IMR-90 (cell line): ENCODE data around the gene RSPH9. TPM values are rescaled to one million over a fixed set of nuclear protein-coding genes. Genes with fewer than 3 reads are reported as not detected.

Experiments used
- ATAC-seq: fragments of 200-7000 bp; cut with Tn5 transposase; 2 replicates; pipeline ENCODE4 v1.9.1; 2020; ENCODE audit warnings: low read depth, mild to moderate bottlenecking, moderate library complexity
- BruUV-seq: library from RNA; stranded (reverse); fragments of 400-500 nt; replicated peaks from 2 replicates; lab custom pipeline; 2021; lab: Mats Ljungman, UMichigan
- CTCF ChIA-PET: fragments of 300-600 bp; formaldehyde crosslinking; extraction: SDS; loops from one replicate; lab custom pipeline; 2021; ENCODE audit warnings: antibody characterized with exemption; lab: Yijun Ruan, JAX
- POLR2A ChIA-PET: fragments of 300-600 bp; sonication (Branson Sonifier 250); formaldehyde crosslinking; loops from one replicate; lab custom pipeline; 2022; ENCODE audit warnings: antibody characterized with exemption; ENCODE audit not compliant: unreplicated experiment; lab: Charles Lee
- DNase-seq: peaks from one replicate; pipeline ENCODE4 v3.0.0; 2013
- H2AFZ ChIP-seq: replicated peaks from 2 replicates; pipeline ENCODE3; 2013; ENCODE audit warnings: low read length, mild to moderate bottlenecking; ENCODE audit not compliant: poor library complexity
- H2AK5ac ChIP-seq: 2 replicates; pipeline ENCODE4 v1.6.1; 2013; ENCODE audit warnings: low read depth, low read length, inconsistent platforms
- H2AK9ac ChIP-seq: replicated peaks from 2 replicates; pipeline ENCODE3; 2013; ENCODE audit warnings: mild to moderate bottlenecking, low read depth, low read length, moderate library complexity; ENCODE audit not compliant: poor library complexity
- H2BK120ac ChIP-seq: 2 replicates; pipeline ENCODE4 v1.6.1; 2013; ENCODE audit warnings: low read depth, low read length, inconsistent platforms
- H2BK15ac ChIP-seq: 3 replicates; pipeline ENCODE4 v1.6.1; 2013; ENCODE audit warnings: low read depth, low read length, inconsistent platforms
- H2BK20ac ChIP-seq: 2 replicates; pipeline ENCODE4 v1.6.1; 2013; ENCODE audit warnings: low read depth, mild to moderate bottlenecking, inconsistent platforms, low read length, moderate library complexity
- H2BK5ac ChIP-seq: 2 replicates; pipeline ENCODE4 v1.6.1; 2013; ENCODE audit warnings: mild to moderate bottlenecking, low read depth, low read length, inconsistent platforms; ENCODE audit not compliant: poor library complexity, severe bottlenecking
- H3K14ac ChIP-seq: replicated peaks from 2 replicates; pipeline ENCODE4 v1.6.1; 2013; ENCODE audit warnings: low read depth, low read length, inconsistent platforms
- H3K18ac ChIP-seq: 2 replicates; pipeline ENCODE4 v1.6.1; 2013; ENCODE audit warnings: low read depth, low read length, control low read depth
- H3K23ac ChIP-seq: 2 replicates; pipeline ENCODE4 v1.6.1; 2013; ENCODE audit warnings: low read depth, low read length, inconsistent platforms
- H3K27ac ChIP-seq: 2 replicates; pipeline ENCODE4 v1.5.1; 2013; ENCODE audit warnings: mild to moderate bottlenecking, control low read depth, low read length; ENCODE audit not compliant: insufficient read depth
- H3K27me3 ChIP-seq: 2 replicates; pipeline ENCODE4 v1.6.1; 2013; ENCODE audit warnings: low read length; ENCODE audit not compliant: control insufficient read depth, insufficient read depth
- H3K36me3 ChIP-seq: 2 replicates; pipeline ENCODE4 v1.6.1; 2013; ENCODE audit warnings: low read length, mixed read lengths; ENCODE audit not compliant: control insufficient read depth, insufficient read depth
- H3K4ac ChIP-seq: 2 replicates; pipeline ENCODE4 v1.6.1; 2013; ENCODE audit warnings: low read depth, low read length, inconsistent platforms
- H3K4me1 ChIP-seq: 2 replicates; pipeline ENCODE4 v1.6.1; 2013; ENCODE audit warnings: low read length, mixed read lengths; ENCODE audit not compliant: control insufficient read depth, insufficient read depth
- H3K4me2 ChIP-seq: 2 replicates; pipeline ENCODE4 v1.6.1; 2013; ENCODE audit warnings: low read depth, mild to moderate bottlenecking, control low read depth, low read length, moderate library complexity
- H3K4me3 ChIP-seq: 2 replicates; pipeline ENCODE4 v1.5.1; 2013; ENCODE audit warnings: low read depth, mild to moderate bottlenecking, control low read depth, low read length, moderate library complexity; ENCODE audit not compliant: insufficient read depth
- H3K56ac ChIP-seq: 2 replicates; pipeline ENCODE4 v1.6.1; 2013; ENCODE audit warnings: low read length, inconsistent platforms; ENCODE audit not compliant: insufficient read depth; ENCODE audit errors: extremely low read depth
- H3K79me1 ChIP-seq, 2 experiments: 2 replicates each; pipeline ENCODE4 v1.6.1; 2013; ENCODE audit warnings: low read length in 2 of 2, inconsistent platforms in 1 of 2, low read depth in 1 of 2
- H3K9ac ChIP-seq: 2 replicates; pipeline ENCODE4 v1.6.1; 2013; ENCODE audit warnings: low read depth, low read length, control low read depth
- H3K9me1 ChIP-seq: 2 replicates; pipeline ENCODE4 v1.6.1; 2013; ENCODE audit warnings: low read length, inconsistent platforms; ENCODE audit not compliant: insufficient read depth
- H3K9me3 ChIP-seq: 2 replicates; pipeline ENCODE4 v1.6.1; 2013; ENCODE audit warnings: low read length; ENCODE audit not compliant: control insufficient read depth, insufficient read depth
- H4K20me1 ChIP-seq: 2 replicates; pipeline ENCODE4 v1.6.1; 2013; ENCODE audit warnings: low read length, inconsistent platforms; ENCODE audit not compliant: insufficient read depth
- H4K5ac ChIP-seq: 2 replicates; pipeline ENCODE4 v1.6.1; 2013; ENCODE audit warnings: mild to moderate bottlenecking, low read depth, low read length, control low read depth
- H4K8ac ChIP-seq, 2 experiments: 2 replicates each; pipeline ENCODE4 v1.6.1; 2013; ENCODE audit warnings: low read depth in 2 of 2, low read length in 2 of 2, control low read depth in 1 of 2, inconsistent platforms in 1 of 2
- H4K91ac ChIP-seq: 2 replicates; pipeline ENCODE4 v1.6.1; 2013; ENCODE audit warnings: low read depth, low read length, inconsistent platforms; ENCODE audit not compliant: insufficient read depth
- BHLHE40 ChIP-seq: fragments of 150-350 bp; IDR thresholded peaks from 2 replicates; pipeline ENCODE4 v1.6.1; 2016; ENCODE audit warnings: mild to moderate bottlenecking, low read depth, low read length
- CEBPB ChIP-seq: IDR thresholded peaks from 2 replicates; pipeline ENCODE4 v1.6.1; 2012; ENCODE audit warnings: low read depth, low read length, improper control_type of control experiment
- CTCF ChIP-seq: conservative IDR thresholded peaks from 2 replicates; pipeline ENCODE4 v1.5.1; 2012; ENCODE audit warnings: mild to moderate bottlenecking, low read depth, low read length, improper control_type of control experiment
- ELK1 ChIP-seq: fragments of 150-350 bp; IDR thresholded peaks from 2 replicates; pipeline ENCODE4 v1.6.1; 2016; ENCODE audit warnings: low read depth, mild to moderate bottlenecking, low read length, moderate library complexity, borderline replicate concordance
- FOS ChIP-seq: fragments of 150-350 bp; IDR thresholded peaks from 2 replicates; pipeline ENCODE4 v1.6.1; 2016; ENCODE audit warnings: low read depth, low read length
- MAZ ChIP-seq: IDR thresholded peaks from 2 replicates; pipeline ENCODE4 v1.6.1; 2012; ENCODE audit warnings: low read depth, mild to moderate bottlenecking, low read length, improper control_type of control experiment, moderate library complexity, borderline replicate concordance
- MXI1 ChIP-seq: IDR thresholded peaks from 2 replicates; pipeline ENCODE4 v1.6.1; 2012; ENCODE audit warnings: low read depth, mild to moderate bottlenecking, low read length, moderate library complexity, borderline replicate concordance
- NFE2L2 ChIP-seq: fragments of 150-350 bp; IDR thresholded peaks from 2 replicates; pipeline ENCODE4 v1.6.1; 2016; ENCODE audit warnings: low read depth, mild to moderate bottlenecking, low read length
- RAD21 ChIP-seq: IDR thresholded peaks from 2 replicates; pipeline ENCODE4 v1.6.1; 2012; ENCODE audit warnings: low read length, improper control_type of control experiment
- RCOR1 ChIP-seq: IDR thresholded peaks from 2 replicates; pipeline ENCODE4 v1.6.1; 2012; ENCODE audit warnings: mild to moderate bottlenecking, low read length, improper control_type of control experiment; ENCODE audit not compliant: insufficient replicate concordance
- RFX5 ChIP-seq: IDR thresholded peaks from 2 replicates; pipeline ENCODE4 v1.8.0; 2012; ENCODE audit warnings: low read depth, mild to moderate bottlenecking, low read length, moderate library complexity
- SMC3 ChIP-seq: fragments of 150-350 bp; IDR thresholded peaks from 2 replicates; pipeline ENCODE4 v1.6.1; 2016; ENCODE audit warnings: low read depth, mild to moderate bottlenecking, antibody characterized with exemption, low read length, moderate library complexity
- USF2 ChIP-seq: fragments of 150-350 bp; IDR thresholded peaks from 2 replicates; pipeline ENCODE4 v1.6.1; 2017; ENCODE audit warnings: mild to moderate bottlenecking, antibody characterized with exemption, low read length, low read depth
- WGBS, 2 experiments: methylation state at CpG; one replicate each; pipeline versions ENCODE4 v1.1.5 to v1.1.7; 2013; ENCODE audit warnings: missing lambda C conversion rate in 2 of 2; ENCODE audit not compliant: insufficient read length in 1 of 2; ENCODE audit errors: extremely low coverage in 2 of 2; 5-methylcytosine and 5-hydroxymethylcytosine counted together
- dilution Hi-C: fragments of 300-500 bp; cut with HindIII; formaldehyde crosslinking; loops from one replicate; pipeline ENCODE4 v1.14.3; 2018; ENCODE audit warnings: low sequenced_read_pairs; ENCODE audit not compliant: unreplicated experiment
- in situ Hi-C: fragments of 300-500 bp; cut with MboI; formaldehyde crosslinking; loops from 3 replicates; pipeline ENCODE4 v1.14.3; 2019; ENCODE audit warnings: low sequenced_read_pairs, inconsistent platforms, mixed read lengths
- intact Hi-C: fragments of 100-400 bp; cut with micrococcal nuclease; formaldehyde crosslinking; loops from 2 replicates; pipeline ENCODE4 v1.10.0; 2022
- polyA plus RNA-seq, 3 experiments: library from polyadenylated mRNA; depleted of rRNA; stranded (reverse); fragments of >200 nt; gene quantifications; 2 replicates each; pipeline ENCODE4 v1.2.3, GENCODE V29; 2012; ENCODE audit warnings: low replicate concordance in 1 of 3
- total RNA-seq: library from RNA; depleted of rRNA; stranded (reverse); fragments of >200 nt; gene quantifications from 2 replicates; pipeline ENCODE4 v1.2.3, GENCODE V29; 2012

The RSPH9 gene
- total and polyA plus RNA-seq, 2 of the 4 experiments (the other 2 are of a cell fraction), result 0.18 to 0.21 TPM

GRCh38 chr6:43709654-43710303 is 64.9 kb downstream of the RSPH9 start:
- peaks cover 9% of the 10 kb centered on the region for H3K27me3 ChIP-seq
- peak overlapping the region; percentile 44; the same call in 1 of the 2 replicates for H3K4ac ChIP-seq
- H3K9ac ChIP-seq, result no peak overlapping the region
- 68% methylated on average over 3 of the region's 7 CpGs; no CpG with 5 or more reads in 1 of the 2 experiments for WGBS, 2 experiments
- H2AFZ ChIP-seq, result no peak overlapping the region
- peak overlapping the region; percentile 61; the same call in 1 of the 2 replicates for H2AK5ac ChIP-seq
- peak overlapping the region; percentile 9; the same call in 1 of the 2 replicates for H4K5ac ChIP-seq
- H3K56ac ChIP-seq, result no peak overlapping the region
- H4K91ac ChIP-seq, result no peak overlapping the region; the same call in 1 of the 2 replicates
- DNase-seq (no peak), ATAC-seq (no peak)
- intact Hi-C loops, result no loop called here
- CTCF ChIA-PET, result interaction anchor here (0.6 to 1.5 kb wide), 3 partner anchors 10 to 1449 kb away, joined by 3 to 5 read pairs (median 4); no protein-coding TSS in a partner anchor
- H2AK9ac ChIP-seq, result no peak overlapping the region
- no peaks in the 10 kb centered on the region for H3K79me1 ChIP-seq
- peak overlapping the region; percentile 65 for H3K18ac ChIP-seq
- H3K4me2 ChIP-seq, result peak overlapping the region; percentile 9; the same call in 1 of the 2 replicates
- H2BK15ac ChIP-seq, result no peak overlapping the region; the same call in 2 of the 3 replicates
- H2BK5ac ChIP-seq, result no peak overlapping the region
- peaks cover 21% of the 10 kb centered on the region for H3K4me1 ChIP-seq
- no peaks in the 10 kb centered on the region for H4K20me1 ChIP-seq
- no TSS peak for BruUV-seq
- peak overlapping the region; percentile 8; the same call in 1 of the 2 replicates for H2BK20ac ChIP-seq
- H3K9me3 ChIP-seq, result no peaks in the 10 kb centered on the region
- no peak overlapping the region for H4K8ac ChIP-seq
- no peak overlapping the region for H3K4me3 ChIP-seq
- peak overlapping the region; percentile 70; the same call in 1 of the 2 replicates for H3K27ac ChIP-seq
- in situ Hi-C loops, result no loop called here
- H3K14ac ChIP-seq, result 0 out of 2 replicates have a peak overlapping the region, but pooled peaks have one; percentile 33
- H2BK120ac ChIP-seq, result 0 out of 2 replicates have a peak overlapping the region, but pooled peaks have one; percentile 5
- dilution Hi-C loops, result no loop called here
- TF ChIP-seq CEBPB, result no peak
- no peak for TF ChIP-seq FOS
- TF ChIP-seq NFE2L2, result no peak
- TF ChIP-seq RAD21, result no peak
- no peak for TF ChIP-seq MAZ
- no peak for TF ChIP-seq CTCF
- TF ChIP-seq RCOR1, result no peak
- no peak for TF ChIP-seq ELK1
- TF ChIP-seq SMC3, result no peak
- no peak for TF ChIP-seq USF2
- no peak for TF ChIP-seq RFX5
- no peak for TF ChIP-seq BHLHE40
- no peak for TF ChIP-seq MXI1
- POLR2A ChIA-PET, result no interaction called here
- H3K9me1 ChIP-seq, result peaks cover 3% of the 10 kb centered on the region; the same call in 1 of the 2 replicates
- peak overlapping the region; percentile 14; the same call in 1 of the 2 replicates for H3K23ac ChIP-seq
- H3K36me3 ChIP-seq, result no peaks in the 10 kb centered on the region
